ENCODE measurements around the gene GPR132.
A peak's percentile ranks its signal among the peaks of the same experiment; 100 is the strongest.
"Not testable (repeated sequence)": the region's sequence is repeated elsewhere in the genome, so short reads cannot be mapped to it uniquely, and the experiment has no call there.

GPR132 gene

DNA sequence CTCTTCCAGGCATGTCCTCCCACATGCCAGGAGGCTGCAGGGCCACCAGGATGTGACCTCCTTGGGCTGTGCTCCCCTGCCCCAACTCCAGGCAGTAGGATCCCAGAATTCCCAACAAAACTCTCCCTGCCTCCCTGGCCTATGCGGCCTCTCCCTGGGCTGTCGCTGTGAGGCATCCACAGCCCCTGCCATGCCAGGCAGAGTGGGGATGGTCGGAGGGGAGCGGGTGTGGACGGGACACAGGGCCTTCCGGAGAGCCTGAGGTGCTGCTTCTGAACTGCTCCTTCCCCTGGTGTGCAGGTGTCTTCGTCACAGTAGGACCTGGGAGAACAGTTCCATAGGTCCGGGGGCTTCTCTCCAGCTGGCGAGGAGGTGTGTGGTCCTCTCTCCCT is 18.3 kb downstream of the GPR132 start:
- no peak overlapping the region for H3K4me3 ChIP-seq (ENCODE audit: low read depth, low read length)
- TF ChIP-seq, protein P1, sequence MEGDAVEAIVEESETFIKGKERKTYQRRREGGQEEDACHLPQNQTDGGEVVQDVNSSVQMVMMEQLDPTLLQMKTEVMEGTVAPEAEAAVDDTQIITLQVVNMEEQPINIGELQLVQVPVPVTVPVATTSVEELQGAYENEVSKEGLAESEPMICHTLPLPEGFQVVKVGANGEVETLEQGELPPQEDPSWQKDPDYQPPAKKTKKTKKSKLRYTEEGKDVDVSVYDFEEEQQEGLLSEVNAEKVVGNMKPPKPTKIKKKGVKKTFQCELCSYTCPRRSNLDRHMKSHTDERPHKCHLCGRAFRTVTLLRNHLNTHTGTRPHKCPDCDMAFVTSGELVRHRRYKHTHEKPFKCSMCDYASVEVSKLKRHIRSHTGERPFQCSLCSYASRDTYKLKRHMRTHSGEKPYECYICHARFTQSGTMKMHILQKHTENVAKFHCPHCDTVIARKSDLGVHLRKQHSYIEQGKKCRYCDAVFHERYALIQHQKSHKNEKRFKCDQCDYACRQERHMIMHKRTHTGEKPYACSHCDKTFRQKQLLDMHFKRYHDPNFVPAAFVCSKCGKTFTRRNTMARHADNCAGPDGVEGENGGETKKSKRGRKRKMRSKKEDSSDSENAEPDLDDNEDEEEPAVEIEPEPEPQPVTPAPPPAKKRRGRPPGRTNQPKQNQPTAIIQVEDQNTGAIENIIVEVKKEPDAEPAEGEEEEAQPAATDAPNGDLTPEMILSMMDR (conservative IDR thresholded peaks at IDR 0.05; ENCODE audit: low read depth, low read length) = no peak
- no peak for DNase-seq (ENCODE audit: low read depth)

DNA sequence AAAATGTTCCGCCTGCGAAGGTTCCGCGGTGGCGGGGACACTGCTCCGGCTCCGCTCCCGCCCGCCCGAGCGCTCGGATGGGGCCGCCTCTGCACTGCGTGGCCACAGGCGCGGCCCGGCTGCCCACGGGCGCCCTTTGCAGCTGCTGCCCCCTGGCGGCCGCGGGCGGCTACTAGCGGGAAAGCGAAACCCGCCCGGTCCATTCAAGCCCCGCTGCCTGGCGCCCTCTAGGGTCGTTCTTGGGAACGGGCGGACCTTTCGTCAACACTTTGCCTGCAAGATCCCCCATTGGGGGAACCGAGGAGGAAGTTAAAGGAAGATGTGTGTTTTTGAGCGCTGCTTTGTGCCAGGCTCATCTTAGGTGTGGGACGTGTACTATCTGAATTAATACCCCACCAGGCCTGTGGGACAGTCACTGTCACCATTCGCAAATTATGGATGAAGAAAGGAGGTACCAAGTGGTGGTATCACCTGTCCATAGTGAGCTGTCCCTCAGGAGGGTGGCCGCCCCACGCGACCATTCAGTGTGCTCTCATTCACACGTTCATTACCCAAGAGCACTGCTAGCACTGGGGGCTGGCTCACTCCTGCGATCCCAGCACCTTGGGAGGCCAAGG is 19.4 kb downstream of the GPR132 start:
- TF ChIP-seq, protein P1 (conservative IDR thresholded peaks at IDR 0.05; ENCODE audit: low read depth, low read length) = peak; percentile 87
- DNase-seq (ENCODE audit: low read depth) = peak; percentile 82
- no peak overlapping the region for H3K4me3 ChIP-seq (ENCODE audit: low read depth, low read length)

DNA sequence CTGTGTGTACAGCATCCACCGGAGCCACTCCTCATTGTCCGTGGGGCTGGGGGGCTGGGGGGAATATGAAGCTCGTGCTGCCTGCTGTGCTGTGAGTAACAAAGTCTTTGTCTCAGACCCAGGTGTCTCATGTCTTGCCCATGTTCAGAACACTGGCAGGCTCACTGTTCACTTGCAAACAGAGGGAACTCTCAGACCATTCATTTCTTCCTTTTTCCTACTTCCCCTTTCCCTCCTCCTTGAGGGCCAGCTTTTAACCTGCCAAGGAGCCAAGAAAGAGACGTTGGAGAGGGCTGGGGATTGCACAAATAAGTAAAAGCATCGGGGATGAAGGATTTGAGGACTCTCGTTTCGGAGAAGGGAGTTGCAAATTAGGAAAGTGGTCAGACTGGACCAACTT is 21.6 kb downstream of the GPR132 start:
- DNase-seq (ENCODE audit: low read depth) = no peak
- no peak overlapping the region for H3K4me3 ChIP-seq (ENCODE audit: low read depth, low read length)
- TF ChIP-seq, protein P1 (conservative IDR thresholded peaks at IDR 0.05; ENCODE audit: low read depth, low read length) = no peak

DNA sequence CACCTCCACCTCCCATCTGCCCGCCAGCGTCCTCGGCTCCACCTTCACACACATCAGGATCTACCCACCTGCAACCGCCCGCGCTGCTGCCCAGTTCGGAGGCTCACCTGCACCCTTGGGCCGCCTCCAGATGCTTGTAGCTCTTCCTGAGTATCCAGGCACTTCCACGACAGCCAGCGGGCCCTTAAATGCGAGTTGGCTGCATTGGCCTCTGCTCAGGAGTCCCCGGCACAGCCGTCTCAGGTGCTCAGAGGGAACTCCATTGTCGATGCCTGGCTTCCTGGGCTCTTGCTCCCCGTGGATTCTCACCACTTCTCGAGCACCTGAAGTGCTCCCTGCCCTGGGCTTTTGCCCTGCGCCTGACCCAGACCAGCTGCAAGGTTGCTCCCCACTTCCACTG is 22.4 kb downstream of the GPR132 start:
- no peak overlapping the region for H3K4me3 ChIP-seq (ENCODE audit: low read depth, low read length)
- TF ChIP-seq, protein P1 (conservative IDR thresholded peaks at IDR 0.05; ENCODE audit: low read depth, low read length) = no peak
- no peak for DNase-seq (ENCODE audit: low read depth)

DNA sequence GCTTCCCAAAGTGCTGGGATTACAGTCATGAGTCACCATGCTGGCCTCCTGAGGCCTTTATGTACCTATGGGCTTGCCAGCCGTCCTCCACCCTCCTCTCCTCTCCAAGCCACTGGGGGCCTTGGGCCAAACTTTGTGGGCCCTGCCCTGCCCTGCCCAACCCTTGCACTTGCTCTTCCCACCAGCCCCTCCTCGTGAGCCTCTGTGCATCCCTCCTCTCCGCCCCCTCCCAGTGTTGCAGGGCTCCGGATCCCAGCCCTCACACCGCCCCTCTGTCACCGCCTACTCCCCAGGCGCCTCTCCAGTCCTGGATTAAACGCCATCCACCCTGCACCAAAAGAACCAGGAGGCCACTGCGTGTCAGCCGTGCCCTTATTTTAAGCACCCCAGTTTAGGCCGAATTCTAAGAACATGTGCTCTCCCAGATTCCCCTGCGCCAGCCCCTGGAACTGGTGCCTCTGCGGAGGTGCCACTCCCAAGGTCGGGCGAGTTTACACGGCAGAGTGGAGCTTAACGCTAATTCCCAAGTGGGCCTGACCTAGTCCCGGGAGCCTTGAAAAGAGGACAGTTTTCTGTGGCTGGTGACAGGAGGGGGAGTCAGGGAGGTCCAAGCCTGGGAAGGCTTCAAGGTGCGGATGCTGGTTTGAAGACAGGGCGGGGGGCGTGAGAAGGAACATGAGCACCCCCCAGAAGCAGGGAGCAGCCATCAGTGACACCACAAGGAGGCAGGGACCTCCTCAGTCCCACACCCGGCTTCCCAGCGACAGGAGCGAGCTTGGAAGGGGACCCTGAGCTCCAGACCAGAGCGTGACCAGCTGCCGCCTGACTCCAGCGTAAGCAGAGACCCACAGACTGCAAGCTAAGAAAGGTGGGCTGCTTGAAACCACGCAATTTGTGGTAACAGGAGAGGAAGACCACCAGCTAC is 23.1 kb downstream of the GPR132 start:
- TF ChIP-seq, protein P1 (conservative IDR thresholded peaks at IDR 0.05; ENCODE audit: low read depth, low read length) = no peak
- no peak for DNase-seq (ENCODE audit: low read depth)
- no peak overlapping the region for H3K4me3 ChIP-seq (ENCODE audit: low read depth, low read length)

DNA sequence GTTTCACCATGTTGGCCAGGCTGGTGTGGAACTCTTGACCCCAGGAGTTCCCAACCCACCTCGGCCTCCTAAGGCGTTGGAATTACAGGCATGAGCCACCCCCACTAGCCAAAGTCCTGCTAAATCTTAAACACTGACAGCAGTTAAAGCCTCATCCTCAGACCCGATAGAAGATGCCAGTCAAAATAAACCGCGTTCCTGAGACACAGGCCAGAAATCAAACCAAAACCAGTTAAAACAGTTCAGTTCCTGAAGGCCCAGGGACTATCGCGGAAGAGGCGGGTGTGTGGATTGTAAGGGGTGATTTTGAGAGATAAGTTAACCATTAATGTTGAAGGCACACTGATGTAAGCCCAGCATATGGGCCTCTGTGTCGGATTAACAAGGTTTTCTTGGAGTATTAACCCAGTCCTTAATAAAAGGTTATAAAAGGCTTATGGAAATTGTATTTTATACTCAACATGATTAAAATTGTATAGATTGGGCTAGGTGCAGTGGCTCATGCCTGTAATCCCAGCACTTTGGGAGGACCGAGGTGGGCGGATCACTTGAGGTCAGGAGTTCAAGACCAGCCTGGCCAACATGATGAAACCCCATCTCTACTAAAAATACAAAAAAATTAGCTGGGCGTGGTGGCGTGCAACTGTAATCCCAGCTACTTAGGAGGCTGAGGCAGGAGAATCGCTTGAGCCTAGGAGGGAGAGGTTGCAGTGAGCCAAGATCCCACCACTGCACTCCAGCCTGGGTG is 25.6 kb downstream of the GPR132 start:
- DNase-seq (ENCODE audit: low read depth) = no peak
- no peak overlapping the region for H3K4me3 ChIP-seq (ENCODE audit: low read depth, low read length)
- TF ChIP-seq, protein P1 (conservative IDR thresholded peaks at IDR 0.05; ENCODE audit: low read depth, low read length) = no peak

DNA sequence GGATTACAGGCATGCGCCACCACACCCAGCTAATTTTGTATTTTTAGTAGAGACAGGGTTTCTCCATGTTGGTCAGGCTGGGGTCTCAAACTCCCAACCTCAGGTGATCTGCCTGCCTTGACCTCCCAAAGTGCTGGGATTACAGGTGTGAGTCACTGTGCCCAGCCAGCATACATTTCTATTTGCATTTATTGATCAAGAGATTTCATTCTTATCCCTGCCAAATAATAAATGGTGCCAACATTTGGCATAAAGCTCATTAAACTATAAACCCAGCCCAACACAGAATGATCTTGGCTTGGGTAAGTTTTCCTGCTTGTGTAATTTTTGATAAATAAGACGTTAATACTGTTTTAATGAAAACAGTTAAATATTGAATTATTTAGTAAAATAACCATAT is 29.6 kb downstream of the GPR132 start:
- H3K4me3 ChIP-seq (ENCODE audit: low read depth, low read length); DNase-seq (ENCODE audit: low read depth): not testable (repeated sequence)
